ENCODE measurements around the gene CD33. TPM values are rescaled to one million over a fixed set of nuclear protein-coding genes. Genes with fewer than 3 reads are reported as not detected.

CD33 gene
- total RNA-seq, 1 experiment from 2014 or later, result 0.13 TPM

DNA sequence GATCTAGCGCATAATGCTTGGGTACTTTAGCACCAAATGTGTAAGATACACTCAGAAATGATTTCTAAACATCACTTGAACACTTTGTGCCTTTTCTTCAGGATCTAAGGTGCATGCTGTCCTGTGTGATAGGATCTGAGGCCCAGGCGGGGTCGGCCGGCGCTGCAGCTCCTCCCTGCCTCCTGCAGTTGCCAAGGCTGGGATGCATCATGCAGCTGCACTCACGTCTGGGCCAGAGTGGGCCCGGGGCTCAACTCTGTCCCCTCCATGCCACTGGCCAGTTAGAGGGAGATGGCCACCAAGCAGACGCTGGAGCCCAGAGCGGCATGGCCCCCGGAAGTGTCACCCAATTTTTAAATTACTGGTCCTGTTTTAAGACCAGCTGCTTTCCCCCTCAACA is 29.3 kb upstream of the CD33 start:
- Histone ChIP-seq H3K4me1 (ENCODE audit: control insufficient read depth, insufficient read depth, low read length) (peaks cover 2% of the 10 kb centered on the region; the same call in 1 of the 2 replicates), H3K27ac (ENCODE audit: low read length) (no peak overlapping the region), H3K4me3 (ENCODE audit: low read depth in 2 of 2, low read length in 2 of 2) (no peak overlapping the region), H3K9me3 (ENCODE audit: control insufficient read depth, insufficient read depth, low read depth, low read length) (no peaks in the 10 kb centered on the region), H3K27me3 (ENCODE audit: control insufficient read depth, insufficient read depth, low read length) (no peaks in the 10 kb centered on the region), H3K36me3 (ENCODE audit: control insufficient read depth, insufficient read depth, low read length) (no peaks in the 10 kb centered on the region)
- in situ Hi-C loops (cut with HindIII; ENCODE audit: low pct_unique_long_range_greater_than_20kb, low sequenced_read_pairs) (no loop called here), intact Hi-C loops (cut with micrococcal nuclease; ENCODE audit: unreplicated experiment) (no loop called here)
- ChIA-PET POLR2A (no interaction called here), CTCF (no interaction called here)
- ATAC-seq (no peak), DNase-seq (ENCODE audit: low read depth, low spot score) (no peak)
- no TSS peak for BruUV-seq (replicated peaks)
- TF ChIP-seq, protein P1, sequence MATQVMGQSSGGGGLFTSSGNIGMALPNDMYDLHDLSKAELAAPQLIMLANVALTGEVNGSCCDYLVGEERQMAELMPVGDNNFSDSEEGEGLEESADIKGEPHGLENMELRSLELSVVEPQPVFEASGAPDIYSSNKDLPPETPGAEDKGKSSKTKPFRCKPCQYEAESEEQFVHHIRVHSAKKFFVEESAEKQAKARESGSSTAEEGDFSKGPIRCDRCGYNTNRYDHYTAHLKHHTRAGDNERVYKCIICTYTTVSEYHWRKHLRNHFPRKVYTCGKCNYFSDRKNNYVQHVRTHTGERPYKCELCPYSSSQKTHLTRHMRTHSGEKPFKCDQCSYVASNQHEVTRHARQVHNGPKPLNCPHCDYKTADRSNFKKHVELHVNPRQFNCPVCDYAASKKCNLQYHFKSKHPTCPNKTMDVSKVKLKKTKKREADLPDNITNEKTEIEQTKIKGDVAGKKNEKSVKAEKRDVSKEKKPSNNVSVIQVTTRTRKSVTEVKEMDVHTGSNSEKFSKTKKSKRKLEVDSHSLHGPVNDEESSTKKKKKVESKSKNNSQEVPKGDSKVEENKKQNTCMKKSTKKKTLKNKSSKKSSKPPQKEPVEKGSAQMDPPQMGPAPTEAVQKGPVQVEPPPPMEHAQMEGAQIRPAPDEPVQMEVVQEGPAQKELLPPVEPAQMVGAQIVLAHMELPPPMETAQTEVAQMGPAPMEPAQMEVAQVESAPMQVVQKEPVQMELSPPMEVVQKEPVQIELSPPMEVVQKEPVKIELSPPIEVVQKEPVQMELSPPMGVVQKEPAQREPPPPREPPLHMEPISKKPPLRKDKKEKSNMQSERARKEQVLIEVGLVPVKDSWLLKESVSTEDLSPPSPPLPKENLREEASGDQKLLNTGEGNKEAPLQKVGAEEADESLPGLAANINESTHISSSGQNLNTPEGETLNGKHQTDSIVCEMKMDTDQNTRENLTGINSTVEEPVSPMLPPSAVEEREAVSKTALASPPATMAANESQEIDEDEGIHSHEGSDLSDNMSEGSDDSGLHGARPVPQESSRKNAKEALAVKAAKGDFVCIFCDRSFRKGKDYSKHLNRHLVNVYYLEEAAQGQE (IDR thresholded peaks at IDR 0.05; ENCODE audit: insufficient read depth in 1 of 2, low read depth in 2 of 2, low read length in 1 of 2), result no peak
- TF ChIP-seq POLR2AphosphoS5 (IDR thresholded peaks at IDR 0.05; ENCODE audit: low read depth, low read length) (no peak), TCF7L2 (IDR thresholded peaks at IDR 0.05; ENCODE audit: low read depth, low read length) (no peak), SIN3A (IDR thresholded peaks at IDR 0.05; ENCODE audit: borderline replicate concordance, insufficient read depth, low read depth, low read length) (no peak)
- TF ChIP-seq, protein P2, sequence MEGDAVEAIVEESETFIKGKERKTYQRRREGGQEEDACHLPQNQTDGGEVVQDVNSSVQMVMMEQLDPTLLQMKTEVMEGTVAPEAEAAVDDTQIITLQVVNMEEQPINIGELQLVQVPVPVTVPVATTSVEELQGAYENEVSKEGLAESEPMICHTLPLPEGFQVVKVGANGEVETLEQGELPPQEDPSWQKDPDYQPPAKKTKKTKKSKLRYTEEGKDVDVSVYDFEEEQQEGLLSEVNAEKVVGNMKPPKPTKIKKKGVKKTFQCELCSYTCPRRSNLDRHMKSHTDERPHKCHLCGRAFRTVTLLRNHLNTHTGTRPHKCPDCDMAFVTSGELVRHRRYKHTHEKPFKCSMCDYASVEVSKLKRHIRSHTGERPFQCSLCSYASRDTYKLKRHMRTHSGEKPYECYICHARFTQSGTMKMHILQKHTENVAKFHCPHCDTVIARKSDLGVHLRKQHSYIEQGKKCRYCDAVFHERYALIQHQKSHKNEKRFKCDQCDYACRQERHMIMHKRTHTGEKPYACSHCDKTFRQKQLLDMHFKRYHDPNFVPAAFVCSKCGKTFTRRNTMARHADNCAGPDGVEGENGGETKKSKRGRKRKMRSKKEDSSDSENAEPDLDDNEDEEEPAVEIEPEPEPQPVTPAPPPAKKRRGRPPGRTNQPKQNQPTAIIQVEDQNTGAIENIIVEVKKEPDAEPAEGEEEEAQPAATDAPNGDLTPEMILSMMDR (IDR thresholded peaks at IDR 0.05), result no peak

DNA sequence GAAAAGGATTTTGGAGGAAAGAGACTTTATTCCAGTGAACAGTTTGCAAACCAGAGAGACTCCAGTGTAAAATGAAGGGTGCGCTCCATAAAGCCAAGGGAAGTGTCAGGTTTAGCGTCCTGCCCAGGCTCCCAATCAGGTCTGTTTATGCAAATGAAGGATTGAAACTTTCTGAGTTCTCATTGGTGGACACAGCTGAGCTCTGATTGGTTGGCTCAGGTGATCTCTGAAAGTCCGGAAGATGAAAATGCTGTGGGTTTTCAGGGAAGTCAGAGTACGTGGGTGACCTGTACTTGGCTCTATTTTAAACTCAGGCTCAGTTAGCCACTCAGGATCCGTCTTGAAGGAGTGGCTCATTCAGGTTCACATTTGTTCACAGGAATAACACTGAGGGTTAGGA is 28.7 kb upstream of the CD33 start:
- ATAC-seq (no peak), DNase-seq (ENCODE audit: low read depth, low spot score) (no peak)
- in situ Hi-C loops (cut with HindIII; ENCODE audit: low pct_unique_long_range_greater_than_20kb, low sequenced_read_pairs) (no loop called here), intact Hi-C loops (cut with micrococcal nuclease; ENCODE audit: unreplicated experiment) (no loop called here)
- BruUV-seq (replicated peaks), result no TSS peak
- H3K27me3 ChIP-seq (ENCODE audit: control insufficient read depth, insufficient read depth, low read length), result no peaks in the 10 kb centered on the region
- ChIA-PET POLR2A (no interaction called here), CTCF (no interaction called here)
- no peak for TF ChIP-seq TCF7L2 (IDR thresholded peaks at IDR 0.05; ENCODE audit: low read depth, low read length)
- TF ChIP-seq, protein P1 (IDR thresholded peaks at IDR 0.05; ENCODE audit: insufficient read depth in 1 of 2, low read depth in 2 of 2, low read length in 1 of 2), result no peak
- no peak for TF ChIP-seq POLR2AphosphoS5 (IDR thresholded peaks at IDR 0.05; ENCODE audit: low read depth, low read length)
- peaks cover 2% of the 10 kb centered on the region; the same call in 1 of the 2 replicates for H3K4me1 ChIP-seq (ENCODE audit: control insufficient read depth, insufficient read depth, low read length)
- no peaks in the 10 kb centered on the region for H3K9me3 ChIP-seq (ENCODE audit: control insufficient read depth, insufficient read depth, low read depth, low read length)
- H3K27ac ChIP-seq (ENCODE audit: low read length), result no peak overlapping the region
- H3K36me3 ChIP-seq (ENCODE audit: control insufficient read depth, insufficient read depth, low read length), result no peaks in the 10 kb centered on the region
- H3K4me3 ChIP-seq (ENCODE audit: low read depth in 2 of 2, low read length in 2 of 2), result no peak overlapping the region

All from Panc1 (cell line).